Keratinocyte (primary cell): ENCODE data around the gene MTOR. TPM values are rescaled to one million over a fixed set of nuclear protein-coding genes. Genes with fewer than 3 reads are reported as not detected.
"Not testable (repeated sequence)": the region's sequence is repeated elsewhere in the genome, so short reads cannot be mapped to it uniquely, and the experiment has no call there.

Experiments used
- DNase-seq: peaks from one replicate; pipeline ENCODE4 v3.0.0-alpha.2; 2011; ENCODE audit warnings: low read depth, missing footprints, low spot score
- FAIRE-seq: peaks from 2 replicates; lab custom pipeline; 2011; peaks lifted over from hg19 to GRCh38; lab: Jason Lieb, UNC
- H2AFZ ChIP-seq: 2 replicates; pipeline ENCODE4 v1.6.0; 2012; ENCODE audit warnings: low read length, control low read depth, inconsistent platforms; ENCODE audit not compliant: control insufficient read depth
- H3K27ac ChIP-seq: 2 replicates; pipeline ENCODE4 v1.5.1; 2011; ENCODE audit warnings: low read length; ENCODE audit not compliant: control insufficient read depth, insufficient read depth
- H3K27me3 ChIP-seq: 3 replicates; pipeline ENCODE4 v1.6.0; 2011; ENCODE audit warnings: low read length; ENCODE audit not compliant: control insufficient read depth, insufficient read depth; ENCODE audit errors: extremely low read depth
- H3K36me3 ChIP-seq, 2 experiments: 2 replicates in 1 of 2; 3 replicates in 1 of 2; pipeline ENCODE4 v1.5.1; 2011; ENCODE audit warnings: low read length in 2 of 2, mild to moderate bottlenecking in 1 of 2; ENCODE audit not compliant: control insufficient read depth in 2 of 2, insufficient read depth in 2 of 2; ENCODE audit errors: extremely low read depth in 1 of 2
- H3K4me1 ChIP-seq: 3 replicates; pipeline ENCODE4 v1.5.1; 2011; ENCODE audit warnings: low read length; ENCODE audit not compliant: control insufficient read depth, insufficient read depth; ENCODE audit errors: extremely low read depth
- H3K4me2 ChIP-seq: 3 replicates; pipeline ENCODE4 v1.6.0; 2011; ENCODE audit warnings: low read depth, low read length; ENCODE audit not compliant: control insufficient read depth, insufficient read depth; ENCODE audit errors: extremely low read depth
- H3K4me3 ChIP-seq, 3 experiments: fragments of 200-600 bp in 1 of 3; sonication (generic) in 1 of 3; 2 replicates in 2 of 3; 3 replicates in 1 of 3; pipeline ENCODE4 v1.5.1; 2011 to 2016; ENCODE audit warnings: low read length in 3 of 3, mild to moderate bottlenecking in 3 of 3, control low read depth in 2 of 3, inconsistent platforms in 1 of 3, low read depth in 1 of 3, mixed read lengths in 1 of 3, mixed run types in 1 of 3, moderate library complexity in 1 of 3; ENCODE audit not compliant: control insufficient read depth in 2 of 3, insufficient read depth in 2 of 3; ENCODE audit errors: extremely low read depth in 1 of 3
- H3K79me2 ChIP-seq: 2 replicates; pipeline ENCODE4 v1.6.0; 2012; ENCODE audit warnings: low read length; ENCODE audit not compliant: control insufficient read depth, insufficient read depth
- H3K9ac ChIP-seq: 3 replicates; pipeline ENCODE4 v1.6.0; 2011; ENCODE audit warnings: low read length; ENCODE audit not compliant: control insufficient read depth, insufficient read depth; ENCODE audit errors: extremely low read depth
- H3K9me1 ChIP-seq: 3 replicates; pipeline ENCODE4 v1.6.0; 2011; ENCODE audit warnings: low read length; ENCODE audit not compliant: control insufficient read depth, insufficient read depth; ENCODE audit errors: extremely low read depth
- H3K9me3 ChIP-seq: 2 replicates; pipeline ENCODE4 v1.5.1; 2012; ENCODE audit warnings: low read depth, low read length; ENCODE audit not compliant: control insufficient read depth
- H4K20me1 ChIP-seq: 3 replicates; pipeline ENCODE4 v1.6.0; 2011; ENCODE audit warnings: low read length; ENCODE audit not compliant: control insufficient read depth, insufficient read depth; ENCODE audit errors: extremely low read depth
- CTCF ChIP-seq, 3 experiments: IDR thresholded peaks in 1 of 3; conservative IDR thresholded peaks in 1 of 3; optimal IDR thresholded peaks in 1 of 3; 2 replicates in 2 of 3; 3 replicates in 1 of 3; pipeline versions ENCODE3 to v1.5.1; 2011; ENCODE audit warnings: low read length in 3 of 3, mild to moderate bottlenecking in 3 of 3, moderate library complexity in 2 of 3, control low read depth in 1 of 3, inconsistent platforms in 1 of 3; ENCODE audit not compliant: insufficient read depth in 2 of 3; ENCODE audit errors: extremely low read depth in 1 of 3
- EZH2 ChIP-seq: IDR thresholded peaks from one replicate; pipeline ENCODE4 v1.6.1; 2012; ENCODE audit warnings: inconsistent platforms, mild to moderate bottlenecking, low read length, moderate library complexity
- dilution Hi-C: fragments of 300-500 bp; cut with MboI; formaldehyde crosslinking; loops from one replicate; pipeline ENCODE4 v1.7.0; 2020; ENCODE audit warnings: low sequenced_read_pairs; ENCODE audit not compliant: extremely low pct_ligation_motif_present
- polyA plus RNA-seq, 5 experiments: library from polyadenylated mRNA; depleted of rRNA in 3 of 5; stranded (reverse) in 3 of 5; stranded (forward) in 1 of 5; unstranded in 1 of 5; fragments of >200 nt; gene quantifications; 1 replicate in 1 of 5; 2 replicates in 3 of 5; 3 replicates in 1 of 5; pipeline versions ENCODE4 v1.2.1 to v1.2.3, GENCODE V29; 2011 to 2012; ENCODE audit warnings: missing spikeins in 2 of 5, low read depth in 1 of 5, low replicate concordance in 1 of 5

Gene MTOR
- polyA plus RNA-seq, 1 donor (not counting 4 experiments of a cell fraction or from before 2014, with no cell fraction given): 31.5 TPM

- no peak for FAIRE-seq
- Histone ChIP-seq H3K9me3 (no peaks in the 10 kb centered on the region), H3K4me1 (peaks cover 9% of the 10 kb centered on the region), H3K27ac (peak within 1 kb of the TSS; percentile 87), H3K36me3 (no peaks in the 10 kb centered on the region), H3K9ac (peak within 1 kb of the TSS; percentile 92), H3K9me1 (no peaks in the 10 kb centered on the region), H4K20me1 (no peaks in the 10 kb centered on the region), H3K4me3 (peak within 1 kb of the TSS; percentile 62 to 92 (median 84)), H3K79me2 (peaks cover 23% of the 10 kb centered on the region), H2AFZ (peak within 1 kb of the TSS; percentile 95), H3K27me3 (no peaks in the 10 kb centered on the region), H3K4me2 (peak within 1 kb of the TSS; percentile 82)
- TF ChIP-seq EZH2 (no peak), CTCF (optimal IDR thresholded peaks at IDR 0.05 in 1 of 3, IDR thresholded peaks at IDR 0.05 in 1 of 3, conservative IDR thresholded peaks at IDR 0.05 in 1 of 3; ENCODE audit: extremely low read depth in 1 of 3, insufficient read depth in 2 of 3, low read length in 3 of 3) (peak in 2 of 3 experiments; percentile 21 to 65)
- peak; percentile 32 for DNase-seq
- dilution Hi-C loops: no loop called here
Measured at GRCh38 chr1:11272832-11273594, 10.7 kb upstream of the MTOR start, which contains the start of gene UBIAD1. UBIAD1 (plus strand) TSS chr1:11273198; CDS start chr1:11273532, 334 bp downstream.

GRCh38 chr1:11272544-11272831 is 10.1 kb upstream of the MTOR start:
- Histone ChIP-seq H3K27ac (no peak overlapping the region), H2AFZ (peak overlapping the region; percentile 79), H4K20me1 (no peaks in the 10 kb centered on the region), H3K4me1 (peaks cover 9% of the 10 kb centered on the region), H3K27me3 (no peaks in the 10 kb centered on the region), H3K9me1 (no peaks in the 10 kb centered on the region), H3K9ac (no peak overlapping the region), H3K79me2 (peaks cover 23% of the 10 kb centered on the region), H3K4me2 (peak overlapping the region; percentile 82), H3K36me3 (no peaks in the 10 kb centered on the region), H3K4me3 (peak overlapping the region in 1 of 3 experiments; percentile 27), H3K9me3 (no peaks in the 10 kb centered on the region)
- no peak for FAIRE-seq
- TF ChIP-seq EZH2 (no peak), CTCF (optimal IDR thresholded peaks at IDR 0.05 in 1 of 3, IDR thresholded peaks at IDR 0.05 in 1 of 3, conservative IDR thresholded peaks at IDR 0.05 in 1 of 3; ENCODE audit: extremely low read depth in 1 of 3, insufficient read depth in 2 of 3, low read length in 3 of 3) (no peak)
- DNase-seq: no peak
- dilution Hi-C loops: no loop called here

- FAIRE-seq, H3K36me3 ChIP-seq, H3K27ac ChIP-seq: not testable (repeated sequence)
Measured at GRCh38 chr1:11267350-11268337, 5.3 kb upstream of the MTOR start.

More at GRCh38 chr1:11267350-11268337, 5.3 kb upstream of the MTOR start:
- H3K27me3 ChIP-seq, H3K4me1 ChIP-seq, dilution Hi-C loops, H3K4me2 ChIP-seq, H3K9ac ChIP-seq, DNase-seq, H3K9me3 ChIP-seq, H2AFZ ChIP-seq, H3K4me3 ChIP-seq, H4K20me1 ChIP-seq, H3K9me1 ChIP-seq, H3K79me2 ChIP-seq: not testable (repeated sequence)
